ENCODE measurements around the gene PNMT.

PNMT gene

DNA sequence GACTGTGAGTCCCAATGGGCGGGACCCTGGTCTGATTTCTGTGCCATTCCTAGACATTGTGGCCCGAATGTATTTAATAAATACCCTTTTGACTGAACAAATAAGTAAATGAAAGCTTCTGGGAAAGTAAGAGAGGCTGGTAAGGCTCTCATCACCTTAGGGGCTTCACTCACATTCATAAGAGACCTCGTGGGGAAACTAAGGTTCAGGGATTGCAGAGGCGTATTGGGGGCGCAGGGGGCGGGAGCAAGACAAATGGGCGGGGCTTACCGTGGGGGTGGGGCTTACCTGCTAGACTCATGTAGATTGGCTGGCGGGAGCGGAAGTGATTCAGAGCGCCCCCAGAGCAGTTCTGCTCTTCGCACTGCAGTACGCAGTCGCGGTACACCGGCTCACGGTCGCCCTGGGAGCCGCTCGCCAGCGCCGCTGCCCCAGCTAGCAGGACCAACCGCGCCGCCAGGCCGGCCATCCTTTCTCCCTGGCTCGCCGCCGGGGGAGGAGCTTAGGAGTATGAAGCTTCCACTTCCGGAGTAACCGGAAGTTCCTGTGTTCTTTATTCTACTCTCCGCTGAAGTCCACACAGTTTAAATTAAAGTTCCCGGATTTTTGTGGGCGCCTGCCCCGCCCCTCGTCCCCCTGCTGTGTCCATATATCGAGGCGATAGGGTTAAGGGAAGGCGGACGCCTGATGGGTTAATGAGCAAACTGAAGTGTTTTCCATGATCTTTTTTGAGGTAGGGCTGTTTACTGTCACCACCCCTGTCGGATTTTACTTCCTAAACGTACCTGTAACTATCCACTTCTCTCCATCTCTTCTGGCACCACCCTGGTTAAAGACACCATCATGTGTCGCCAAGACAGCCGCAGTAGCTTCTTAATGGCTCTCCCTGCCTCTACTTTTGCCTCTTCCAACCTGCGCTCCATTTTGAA is 19.6 kb downstream of the PNMT start, which contains the start of gene PGAP3 (continued):
- TF ChIP-seq, protein P1, sequence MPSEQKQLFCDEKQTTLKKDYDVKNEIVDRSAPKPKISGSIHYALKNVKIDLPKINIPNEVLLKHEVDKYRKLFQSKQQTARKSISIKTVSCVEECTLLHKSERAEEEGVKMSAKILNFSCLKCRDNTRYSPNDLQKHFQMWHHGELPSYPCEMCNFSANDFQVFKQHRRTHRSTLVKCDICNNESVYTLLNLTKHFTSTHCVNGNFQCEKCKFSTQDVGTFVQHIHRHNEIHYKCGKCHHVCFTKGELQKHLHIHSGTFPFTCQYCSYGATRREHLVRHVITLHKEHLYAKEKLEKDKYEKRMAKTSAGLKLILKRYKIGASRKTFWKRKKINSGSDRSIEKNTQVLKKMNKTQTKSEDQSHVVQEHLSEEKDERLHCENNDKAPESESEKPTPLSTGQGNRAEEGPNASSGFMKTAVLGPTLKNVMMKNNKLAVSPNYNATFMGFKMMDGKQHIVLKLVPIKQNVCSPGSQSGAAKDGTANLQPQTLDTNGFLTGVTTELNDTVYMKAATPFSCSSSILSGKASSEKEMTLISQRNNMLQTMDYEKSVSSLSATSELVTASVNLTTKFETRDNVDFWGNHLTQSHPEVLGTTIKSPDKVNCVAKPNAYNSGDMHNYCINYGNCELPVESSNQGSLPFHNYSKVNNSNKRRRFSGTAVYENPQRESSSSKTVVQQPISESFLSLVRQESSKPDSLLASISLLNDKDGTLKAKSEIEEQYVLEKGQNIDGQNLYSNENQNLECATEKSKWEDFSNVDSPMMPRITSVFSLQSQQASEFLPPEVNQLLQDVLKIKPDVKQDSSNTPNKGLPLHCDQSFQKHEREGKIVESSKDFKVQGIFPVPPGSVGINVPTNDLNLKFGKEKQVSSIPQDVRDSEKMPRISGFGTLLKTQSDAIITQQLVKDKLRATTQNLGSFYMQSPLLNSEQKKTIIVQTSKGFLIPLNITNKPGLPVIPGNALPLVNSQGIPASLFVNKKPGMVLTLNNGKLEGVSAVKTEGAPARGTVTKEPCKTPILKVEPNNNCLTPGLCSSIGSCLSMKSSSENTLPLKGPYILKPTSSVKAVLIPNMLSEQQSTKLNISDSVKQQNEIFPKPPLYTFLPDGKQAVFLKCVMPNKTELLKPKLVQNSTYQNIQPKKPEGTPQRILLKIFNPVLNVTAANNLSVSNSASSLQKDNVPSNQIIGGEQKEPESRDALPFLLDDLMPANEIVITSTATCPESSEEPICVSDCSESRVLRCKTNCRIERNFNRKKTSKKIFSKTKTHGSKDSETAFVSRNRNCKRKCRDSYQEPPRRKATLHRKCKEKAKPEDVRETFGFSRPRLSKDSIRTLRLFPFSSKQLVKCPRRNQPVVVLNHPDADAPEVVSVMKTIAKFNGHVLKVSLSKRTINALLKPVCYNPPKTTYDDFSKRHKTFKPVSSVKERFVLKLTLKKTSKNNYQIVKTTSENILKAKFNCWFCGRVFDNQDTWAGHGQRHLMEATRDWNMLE (tag by site-specific recombination; conservative IDR thresholded peaks at IDR 0.05; ENCODE audit: low read depth), result peak; percentile 100
- TF ChIP-seq ZNF571 (tag by site-specific recombination; IDR thresholded peaks at IDR 0.05) (no peak), KLF9 (tag by site-specific recombination; IDR thresholded peaks at IDR 0.05; ENCODE audit: low read depth) (peak; percentile 28; the same call in 1 of the 2 replicates), ZNF155 (tag by site-specific recombination; IDR thresholded peaks at IDR 0.05) (no peak), SCRT2 (tag by site-specific recombination; IDR thresholded peaks at IDR 0.05) (peak; percentile 46; the same call in 1 of the 2 replicates), WT1 (tag by site-specific recombination; IDR thresholded peaks at IDR 0.05) (no peak), ZSCAN16 (tag by site-specific recombination; IDR thresholded peaks at IDR 0.05) (no peak), HOXD13 (CRISPR knock-in tag; IDR thresholded peaks at IDR 0.05; ENCODE audit: borderline replicate concordance) (no peak), PRDM1 (tag by site-specific recombination; IDR thresholded peaks at IDR 0.05) (no peak), SP3 (tag by site-specific recombination; IDR thresholded peaks at IDR 0.05) (peak; percentile 86), ZNF223 (tag by site-specific recombination; IDR thresholded peaks at IDR 0.05) (no peak), ZNF785 (tag by site-specific recombination; IDR thresholded peaks at IDR 0.05) (no peak), GFI1B (tag by site-specific recombination; IDR thresholded peaks at IDR 0.05) (no peak), ZNF350 (tag by site-specific recombination; IDR thresholded peaks at IDR 0.05) (no peak), ZNF174 (tag by site-specific recombination; IDR thresholded peaks at IDR 0.05) (no peak), ZBTB48 (tag by site-specific recombination; IDR thresholded peaks at IDR 0.05) (0 out of 2 replicates have a peak, but pooled peaks have one; percentile 16), ZNF555 (tag by site-specific recombination; conservative IDR thresholded peaks at IDR 0.05) (no peak), ZNF140 (tag by site-specific recombination; IDR thresholded peaks at IDR 0.05) (0 out of 2 replicates have a peak, but pooled peaks have one; percentile 6), ZNF660 (tag by site-specific recombination; IDR thresholded peaks at IDR 0.05) (peak; percentile 89; the same call in 1 of the 2 replicates), ZBTB21 (tag by site-specific recombination; IDR thresholded peaks at IDR 0.05) (peak; percentile 11; the same call in 1 of the 2 replicates), MZF1 (tag by site-specific recombination; IDR thresholded peaks at IDR 0.05; ENCODE audit: borderline replicate concordance) (no peak), TCF7L2 (IDR thresholded peaks at IDR 0.05; ENCODE audit: borderline replicate concordance, low read depth, low read length) (no peak)
- TF ChIP-seq, protein P2, sequence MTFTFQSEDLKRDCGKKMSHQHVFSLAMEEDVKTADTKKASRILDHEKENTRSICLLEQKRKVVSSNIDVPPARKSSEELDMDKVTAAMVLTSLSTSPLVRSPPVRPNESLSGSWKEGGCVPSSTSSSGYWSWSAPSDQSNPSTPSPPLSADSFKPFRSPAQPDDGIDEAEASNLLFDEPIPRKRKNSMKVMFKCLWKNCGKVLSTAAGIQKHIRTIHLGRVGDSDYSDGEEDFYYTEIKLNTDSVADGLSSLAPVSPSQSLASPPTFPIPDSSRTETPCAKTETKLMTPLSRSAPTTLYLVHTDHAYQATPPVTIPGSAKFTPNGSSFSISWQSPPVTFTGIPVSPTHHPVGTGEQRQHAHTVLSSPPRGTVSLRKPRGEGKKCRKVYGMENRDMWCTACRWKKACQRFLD (tag by site-specific recombination; IDR thresholded peaks at IDR 0.05), result no peak
- TF ChIP-seq, protein P3, sequence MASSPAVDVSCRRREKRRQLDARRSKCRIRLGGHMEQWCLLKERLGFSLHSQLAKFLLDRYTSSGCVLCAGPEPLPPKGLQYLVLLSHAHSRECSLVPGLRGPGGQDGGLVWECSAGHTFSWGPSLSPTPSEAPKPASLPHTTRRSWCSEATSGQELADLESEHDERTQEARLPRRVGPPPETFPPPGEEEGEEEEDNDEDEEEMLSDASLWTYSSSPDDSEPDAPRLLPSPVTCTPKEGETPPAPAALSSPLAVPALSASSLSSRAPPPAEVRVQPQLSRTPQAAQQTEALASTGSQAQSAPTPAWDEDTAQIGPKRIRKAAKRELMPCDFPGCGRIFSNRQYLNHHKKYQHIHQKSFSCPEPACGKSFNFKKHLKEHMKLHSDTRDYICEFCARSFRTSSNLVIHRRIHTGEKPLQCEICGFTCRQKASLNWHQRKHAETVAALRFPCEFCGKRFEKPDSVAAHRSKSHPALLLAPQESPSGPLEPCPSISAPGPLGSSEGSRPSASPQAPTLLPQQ (tag by site-specific recombination; IDR thresholded peaks at IDR 0.05), result peak; percentile 19; the same call in 1 of the 2 replicates
- TF ChIP-seq, protein P4, sequence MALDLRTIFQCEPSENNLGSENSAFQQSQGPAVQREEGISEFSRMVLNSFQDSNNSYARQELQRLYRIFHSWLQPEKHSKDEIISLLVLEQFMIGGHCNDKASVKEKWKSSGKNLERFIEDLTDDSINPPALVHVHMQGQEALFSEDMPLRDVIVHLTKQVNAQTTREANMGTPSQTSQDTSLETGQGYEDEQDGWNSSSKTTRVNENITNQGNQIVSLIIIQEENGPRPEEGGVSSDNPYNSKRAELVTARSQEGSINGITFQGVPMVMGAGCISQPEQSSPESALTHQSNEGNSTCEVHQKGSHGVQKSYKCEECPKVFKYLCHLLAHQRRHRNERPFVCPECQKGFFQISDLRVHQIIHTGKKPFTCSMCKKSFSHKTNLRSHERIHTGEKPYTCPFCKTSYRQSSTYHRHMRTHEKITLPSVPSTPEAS (tag by site-specific recombination; IDR thresholded peaks at IDR 0.05), result no peak
- TF ChIP-seq, protein P5, sequence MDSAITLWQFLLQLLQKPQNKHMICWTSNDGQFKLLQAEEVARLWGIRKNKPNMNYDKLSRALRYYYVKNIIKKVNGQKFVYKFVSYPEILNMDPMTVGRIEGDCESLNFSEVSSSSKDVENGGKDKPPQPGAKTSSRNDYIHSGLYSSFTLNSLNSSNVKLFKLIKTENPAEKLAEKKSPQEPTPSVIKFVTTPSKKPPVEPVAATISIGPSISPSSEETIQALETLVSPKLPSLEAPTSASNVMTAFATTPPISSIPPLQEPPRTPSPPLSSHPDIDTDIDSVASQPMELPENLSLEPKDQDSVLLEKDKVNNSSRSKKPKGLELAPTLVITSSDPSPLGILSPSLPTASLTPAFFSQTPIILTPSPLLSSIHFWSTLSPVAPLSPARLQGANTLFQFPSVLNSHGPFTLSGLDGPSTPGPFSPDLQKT (IDR thresholded peaks at IDR 0.05; ENCODE audit: borderline replicate concordance, low read depth, low read length), result peak; percentile 59; the same call in 1 of the 2 replicates
- TF ChIP-seq, protein P6, sequence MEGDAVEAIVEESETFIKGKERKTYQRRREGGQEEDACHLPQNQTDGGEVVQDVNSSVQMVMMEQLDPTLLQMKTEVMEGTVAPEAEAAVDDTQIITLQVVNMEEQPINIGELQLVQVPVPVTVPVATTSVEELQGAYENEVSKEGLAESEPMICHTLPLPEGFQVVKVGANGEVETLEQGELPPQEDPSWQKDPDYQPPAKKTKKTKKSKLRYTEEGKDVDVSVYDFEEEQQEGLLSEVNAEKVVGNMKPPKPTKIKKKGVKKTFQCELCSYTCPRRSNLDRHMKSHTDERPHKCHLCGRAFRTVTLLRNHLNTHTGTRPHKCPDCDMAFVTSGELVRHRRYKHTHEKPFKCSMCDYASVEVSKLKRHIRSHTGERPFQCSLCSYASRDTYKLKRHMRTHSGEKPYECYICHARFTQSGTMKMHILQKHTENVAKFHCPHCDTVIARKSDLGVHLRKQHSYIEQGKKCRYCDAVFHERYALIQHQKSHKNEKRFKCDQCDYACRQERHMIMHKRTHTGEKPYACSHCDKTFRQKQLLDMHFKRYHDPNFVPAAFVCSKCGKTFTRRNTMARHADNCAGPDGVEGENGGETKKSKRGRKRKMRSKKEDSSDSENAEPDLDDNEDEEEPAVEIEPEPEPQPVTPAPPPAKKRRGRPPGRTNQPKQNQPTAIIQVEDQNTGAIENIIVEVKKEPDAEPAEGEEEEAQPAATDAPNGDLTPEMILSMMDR (tag by site-specific recombination; IDR thresholded peaks at IDR 0.05), result peak; percentile 57
